Activated CD4-positive, CD25-positive, alpha-beta regulatory T cell treated with anti-CD3 and anti-CD28 coated beads, Interleukin-2, amount 50 U/mL, for 24 hours (primary cell): ENCODE data around the gene RIPK3.
"Not testable (repeated sequence)": the region's sequence is repeated elsewhere in the genome, so short reads cannot be mapped to it uniquely, and the experiment has no call there.

Experiments used
- ATAC-seq, 2 donors: fragments of 150-1000 bp; cut with Tn5 transposase; one replicate each; pipeline ENCODE4 v1.10.0; 2021; ENCODE audit warnings: mild to moderate bottlenecking in 1 of 2, moderate library complexity in 1 of 2

Gene RIPK3

DNA sequence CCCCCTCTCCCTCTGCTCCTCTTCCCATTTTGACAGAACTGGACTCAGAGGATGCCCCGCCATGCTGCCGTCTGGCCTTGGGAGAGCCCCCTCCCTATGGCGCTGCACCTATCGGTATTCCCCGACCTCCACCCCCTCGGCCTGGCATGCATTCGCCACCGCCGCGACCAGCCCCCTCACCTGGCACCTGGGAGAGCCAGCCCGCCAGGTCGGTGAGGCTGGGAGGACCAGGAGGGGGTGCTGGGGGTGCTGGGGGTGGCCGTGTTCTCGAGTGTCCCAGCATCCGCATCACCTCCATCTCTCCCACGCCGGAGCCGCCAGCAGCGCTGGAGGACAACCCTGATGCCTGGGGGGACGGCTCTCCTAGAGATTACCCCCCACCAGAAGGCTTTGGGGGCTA lies 29.7 kb upstream of the RIPK3 start:
- ATAC-seq: no peak

- no peak for ATAC-seq
These were observed 28.9 kb upstream of the RIPK3 start for GRCh38 chr14:24368562-24369252.

GRCh38 chr14:24368212-24368561 lies 28.4 kb upstream of the RIPK3 start:
- no peak for ATAC-seq

DNA sequence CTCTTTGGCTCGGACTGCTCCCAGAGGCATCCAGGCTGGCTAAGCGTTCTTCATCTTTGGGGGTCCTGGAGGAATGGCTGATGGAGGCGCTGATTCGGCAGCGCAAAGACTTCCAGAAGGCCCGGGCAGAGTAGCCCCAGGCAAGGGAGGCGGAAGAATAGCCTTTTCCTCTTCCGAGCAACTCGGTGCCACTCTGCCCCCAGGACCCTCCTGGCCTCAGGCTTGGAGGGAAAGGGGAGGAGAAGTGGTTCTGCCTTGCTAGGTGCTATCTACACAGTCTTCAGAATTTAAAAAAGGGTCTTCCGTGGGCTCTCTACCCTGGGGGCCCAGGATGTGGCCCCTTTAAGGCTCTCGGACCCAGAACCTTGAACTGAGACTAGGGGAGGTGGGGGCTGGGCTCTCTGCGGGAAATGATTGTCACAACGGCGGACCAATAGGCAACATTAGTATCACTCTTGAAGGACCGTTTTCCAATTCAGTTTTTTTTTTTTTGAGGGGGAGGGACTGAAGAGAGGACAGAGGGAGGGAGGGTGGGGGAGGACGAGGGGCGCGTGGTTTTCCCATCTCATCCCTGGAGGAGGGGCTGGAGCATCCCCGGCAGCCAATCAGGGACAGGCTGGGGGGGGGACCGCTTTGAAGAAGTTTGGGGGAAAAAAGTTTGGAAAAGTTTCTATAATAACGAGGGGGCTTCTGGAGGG lies 27.9 kb upstream of the RIPK3 start, which contains the start of gene NFATC4:
Gene NFATC4, plus strand, starts transcription at position 671 of the 698 bp plus-strand sequence. CDS start 157 bp downstream, outside the sequence.
- ATAC-seq: no peak

- peak in 1 of 2 donors; percentile 42 for ATAC-seq
These were observed 27.1 kb upstream of the RIPK3 start for GRCh38 chr14:24366721-24367513.

- ATAC-seq: peak in 1 of 2 donors; percentile 51
These were observed 26.6 kb upstream of the RIPK3 start for GRCh38 chr14:24366413-24366720.

- peak; percentile 76 to 77 for ATAC-seq
These were observed 26.0 kb upstream of the RIPK3 start for GRCh38 chr14:24365600-24366412.

DNA sequence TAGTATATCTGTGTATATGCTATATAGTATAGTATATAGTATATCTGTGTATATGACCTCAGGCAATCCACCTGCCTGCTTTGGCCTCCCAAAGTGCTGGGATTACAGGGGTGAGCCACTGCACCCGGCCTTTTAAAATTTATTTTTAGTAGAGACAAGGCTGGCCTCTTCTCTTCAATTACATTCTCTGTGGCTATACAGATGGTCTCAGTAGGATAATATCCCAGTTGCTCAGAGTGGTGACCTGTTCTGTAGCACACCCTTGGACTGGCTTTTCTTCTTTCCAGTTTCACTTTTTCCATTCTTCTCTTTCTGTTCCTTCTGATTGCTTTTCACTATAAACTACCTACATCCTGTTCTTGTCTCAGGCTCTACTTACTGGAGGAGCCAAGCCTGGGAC lies 25.1 kb upstream of the RIPK3 start:
- ATAC-seq: no peak

GRCh38 chr14:24363401-24363800 lies 23.6 kb upstream of the RIPK3 start:
- no peak for ATAC-seq

DNA sequence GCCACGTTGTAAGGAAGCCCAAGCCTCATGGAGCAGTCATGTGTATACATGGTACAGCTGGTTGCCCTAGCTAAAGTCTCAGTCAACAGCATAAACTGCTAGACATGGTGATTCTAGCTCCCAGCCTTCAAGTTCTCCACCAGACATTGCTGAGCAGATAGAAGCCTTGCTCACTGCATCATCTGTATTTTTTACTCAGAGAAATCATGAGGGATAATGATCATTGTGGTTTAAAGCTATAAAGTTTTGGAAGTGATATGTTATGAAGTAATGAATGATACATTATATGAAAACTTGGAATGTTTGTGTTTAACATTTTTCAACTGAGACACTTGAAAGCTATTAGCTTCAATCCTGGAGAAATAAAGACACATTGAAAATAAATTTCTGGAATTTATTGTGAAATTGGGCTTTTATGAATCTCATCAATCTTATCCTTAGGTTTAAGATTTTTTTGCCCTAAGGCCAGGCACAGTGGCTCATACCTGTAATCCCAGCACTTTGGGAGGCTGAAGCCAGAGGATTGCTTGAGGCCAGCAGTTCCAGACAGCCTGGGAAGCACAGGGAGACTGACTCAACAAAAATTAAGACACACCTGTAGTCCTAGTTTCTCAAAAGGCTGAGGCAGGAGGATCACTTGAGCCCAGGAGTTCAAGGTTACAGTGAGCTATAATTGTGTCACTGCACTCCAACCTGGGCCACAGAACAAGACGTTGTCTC lies 22.6 kb upstream of the RIPK3 start:
- no peak for ATAC-seq

DNA sequence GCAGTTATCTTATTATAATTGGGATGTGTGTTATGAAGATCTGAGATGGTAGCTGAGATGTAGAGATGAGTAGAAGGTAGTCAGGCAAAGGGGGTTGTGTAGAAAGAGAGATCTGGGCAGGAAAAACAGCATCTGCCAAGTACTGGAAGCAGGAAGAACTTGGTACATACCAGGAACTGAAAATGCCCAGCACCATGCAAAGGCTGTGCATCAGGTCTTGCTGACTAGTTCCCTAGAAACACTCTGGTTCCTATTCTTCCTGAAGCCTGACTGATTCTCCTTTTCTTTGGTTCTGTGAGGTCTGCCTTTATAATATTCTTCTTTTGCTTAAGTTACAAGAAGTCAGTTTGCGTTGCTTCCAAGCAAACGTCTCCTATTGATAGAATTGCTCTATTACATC lies 21.5 kb upstream of the RIPK3 start:
- no peak for ATAC-seq

DNA sequence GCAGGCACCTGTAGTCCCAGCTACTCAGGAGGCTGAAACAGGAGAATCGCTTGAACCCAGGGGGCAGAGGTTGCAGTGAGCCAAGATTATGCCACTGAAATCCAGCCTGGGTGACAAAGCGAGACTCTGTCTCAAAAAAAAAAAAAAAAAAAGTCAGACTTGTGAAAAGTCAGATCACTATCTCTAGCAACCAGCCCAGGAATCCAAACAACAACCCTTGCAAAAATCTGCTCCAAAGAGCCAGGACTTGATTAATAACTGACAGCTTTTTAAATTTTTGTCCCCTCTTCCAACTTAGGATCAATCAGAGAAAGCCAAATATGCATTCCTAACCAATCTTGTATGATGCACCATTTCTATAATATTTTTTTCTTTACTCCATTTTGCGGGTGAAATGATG lies 20.5 kb upstream of the RIPK3 start:
- no peak for ATAC-seq

DNA sequence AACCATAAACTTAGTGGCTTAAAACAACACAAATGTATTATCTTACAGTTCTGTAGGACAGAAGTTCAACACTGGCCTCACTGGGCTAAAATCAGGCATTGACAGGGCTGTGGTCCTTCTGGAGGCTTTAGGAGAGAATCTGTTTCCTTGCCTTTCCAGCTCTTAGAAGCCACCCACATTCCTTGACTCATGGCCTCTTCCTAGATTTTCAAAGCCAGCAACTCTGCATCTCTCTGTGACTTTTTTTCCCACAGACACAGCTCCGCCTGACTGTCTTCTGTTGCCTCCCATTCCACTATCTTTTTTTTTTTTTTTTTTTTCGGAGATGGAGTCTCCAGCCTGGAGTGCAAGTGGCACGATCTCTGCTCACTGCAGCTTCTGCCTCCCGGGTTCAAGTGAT lies 16.4 kb upstream of the RIPK3 start:
- ATAC-seq: no peak

DNA sequence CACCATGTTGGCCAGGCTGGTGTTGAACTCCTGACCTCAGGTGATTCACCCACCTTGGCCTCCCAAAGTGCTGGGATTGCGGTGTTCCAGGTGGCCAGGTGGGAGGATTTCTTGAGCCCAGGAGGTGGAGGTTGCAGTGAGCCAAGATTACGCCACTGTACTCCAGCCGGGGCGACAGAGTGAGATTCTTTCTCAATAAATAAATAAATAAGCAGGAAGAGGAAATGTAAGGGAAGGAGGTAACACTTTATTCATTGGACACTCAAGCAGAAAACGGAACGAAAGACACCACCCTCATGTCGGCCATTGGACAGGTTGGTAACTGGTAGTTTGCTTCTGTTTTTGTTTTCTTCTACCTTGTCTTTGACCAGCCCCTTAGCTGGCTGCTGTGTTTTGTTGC lies 15.2 kb upstream of the RIPK3 start:
- no peak for ATAC-seq

DNA sequence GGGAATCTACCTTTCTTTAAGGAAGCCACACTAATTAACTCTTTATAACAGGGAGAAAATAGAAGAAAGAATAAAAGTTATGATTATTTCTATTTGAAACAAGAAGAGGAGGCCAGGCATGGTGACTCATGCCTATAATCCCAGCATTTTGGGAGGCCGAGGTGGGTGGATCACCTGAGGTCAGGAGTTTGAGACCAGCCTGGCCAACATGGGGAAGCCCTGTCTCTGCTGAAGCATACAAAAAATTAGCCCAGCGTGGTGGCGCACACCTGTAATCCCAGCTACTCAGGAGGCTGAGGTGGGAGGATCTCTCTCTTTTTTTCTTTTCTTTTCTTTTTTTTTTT lies 14.7 kb upstream of the RIPK3 start:
- ATAC-seq: not testable (repeated sequence)

- no peak for ATAC-seq
These were observed 14.0 kb upstream of the RIPK3 start for GRCh38 chr14:24353559-24354481.

GRCh38 chr14:24351517-24351916 lies 11.7 kb upstream of the RIPK3 start:
- no peak for ATAC-seq

GRCh38 chr14:24349742-24350141 lies 10.0 kb upstream of the RIPK3 start:
- ATAC-seq: no peak

- ATAC-seq: no peak
These were observed 8.4 kb upstream of the RIPK3 start for GRCh38 chr14:24348186-24348585.

DNA sequence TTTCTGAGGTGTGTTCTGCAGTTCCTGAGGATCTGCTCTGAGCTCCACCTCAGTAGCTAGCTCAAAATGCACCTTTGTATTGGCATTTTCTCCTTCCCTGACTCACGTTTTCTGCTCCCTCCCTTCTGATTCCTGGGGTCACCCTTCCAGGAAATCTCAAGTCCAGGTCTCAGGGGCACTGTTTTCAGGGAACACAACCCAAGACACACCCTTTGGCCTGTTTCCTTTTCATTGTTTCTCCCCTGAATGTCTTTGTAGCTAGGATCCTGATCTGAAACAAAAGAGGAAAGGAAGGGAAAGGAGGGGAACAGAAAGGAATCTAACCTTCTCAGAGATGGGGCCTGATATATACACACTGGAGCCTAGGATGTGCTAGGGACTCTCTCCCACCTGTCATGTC lies 7.3 kb upstream of the RIPK3 start:
- no peak for ATAC-seq
